ENCODE measurements around the gene LIPG.

DNA sequence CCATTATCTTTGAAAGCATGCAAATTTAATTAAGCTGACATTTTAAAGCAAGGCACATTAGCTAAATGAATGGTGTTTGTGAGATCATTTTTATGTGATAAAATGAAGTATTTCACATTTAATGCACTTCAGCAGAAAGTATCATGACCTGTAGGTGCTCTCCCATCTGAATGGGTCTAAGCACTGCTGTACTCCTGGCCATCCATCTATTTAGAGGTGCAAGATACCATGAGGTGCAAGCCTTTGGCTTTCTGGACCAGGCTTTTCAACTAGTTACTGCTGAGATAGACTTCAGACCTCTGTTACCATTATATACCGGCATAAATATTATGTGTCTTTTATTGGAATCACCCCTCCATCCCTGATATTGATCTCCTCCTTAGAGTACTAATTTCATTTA, 15.6 kb upstream of the LIPG start:
- TF ChIP-seq, protein P1, sequence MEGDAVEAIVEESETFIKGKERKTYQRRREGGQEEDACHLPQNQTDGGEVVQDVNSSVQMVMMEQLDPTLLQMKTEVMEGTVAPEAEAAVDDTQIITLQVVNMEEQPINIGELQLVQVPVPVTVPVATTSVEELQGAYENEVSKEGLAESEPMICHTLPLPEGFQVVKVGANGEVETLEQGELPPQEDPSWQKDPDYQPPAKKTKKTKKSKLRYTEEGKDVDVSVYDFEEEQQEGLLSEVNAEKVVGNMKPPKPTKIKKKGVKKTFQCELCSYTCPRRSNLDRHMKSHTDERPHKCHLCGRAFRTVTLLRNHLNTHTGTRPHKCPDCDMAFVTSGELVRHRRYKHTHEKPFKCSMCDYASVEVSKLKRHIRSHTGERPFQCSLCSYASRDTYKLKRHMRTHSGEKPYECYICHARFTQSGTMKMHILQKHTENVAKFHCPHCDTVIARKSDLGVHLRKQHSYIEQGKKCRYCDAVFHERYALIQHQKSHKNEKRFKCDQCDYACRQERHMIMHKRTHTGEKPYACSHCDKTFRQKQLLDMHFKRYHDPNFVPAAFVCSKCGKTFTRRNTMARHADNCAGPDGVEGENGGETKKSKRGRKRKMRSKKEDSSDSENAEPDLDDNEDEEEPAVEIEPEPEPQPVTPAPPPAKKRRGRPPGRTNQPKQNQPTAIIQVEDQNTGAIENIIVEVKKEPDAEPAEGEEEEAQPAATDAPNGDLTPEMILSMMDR (IDR thresholded peaks at IDR 0.05): no peak
- TF ChIP-seq POLR2A (IDR thresholded peaks at IDR 0.05; ENCODE audit: low read depth): no peak
- TF ChIP-seq EP300 (IDR thresholded peaks at IDR 0.05): no peak
- no peak for TF ChIP-seq POLR2AphosphoS5 (IDR thresholded peaks at IDR 0.05)

Data from esophagus muscularis mucosa (tissue), 4 donors.